DND-41 (cell line): ENCODE results near the gene CYTH3.

Experiments used
- CTCF ChIP-seq: IDR thresholded peaks from 2 replicates; pipeline ENCODE4 v1.5.1; 2012; ENCODE audit warnings: borderline replicate concordance, low read length, moderate library complexity, mild to moderate bottlenecking; ENCODE audit not compliant: poor library complexity, severe bottlenecking; ENCODE audit errors: extremely low read depth
- EZH2 ChIP-seq: IDR thresholded peaks from 3 replicates; pipeline ENCODE4 v1.6.1; 2012; ENCODE audit warnings: borderline replicate concordance, low read depth, mild to moderate bottlenecking, moderate library complexity, low read length, inconsistent platforms; ENCODE audit not compliant: severe bottlenecking

- TF ChIP-seq CTCF: no peak
- TF ChIP-seq EZH2: no peak
These were observed 116.8 kb downstream of the CYTH3 start for GRCh38 chr7:6155596-6155995.
